ENCODE data around the gene USP24. TPM values are rescaled to one million over a fixed set of nuclear protein-coding genes. Genes with fewer than 3 reads are reported as not detected.

The USP24 gene
- total RNA-seq, 1 experiment from 2014 or later, result 40.9 TPM

DNA sequence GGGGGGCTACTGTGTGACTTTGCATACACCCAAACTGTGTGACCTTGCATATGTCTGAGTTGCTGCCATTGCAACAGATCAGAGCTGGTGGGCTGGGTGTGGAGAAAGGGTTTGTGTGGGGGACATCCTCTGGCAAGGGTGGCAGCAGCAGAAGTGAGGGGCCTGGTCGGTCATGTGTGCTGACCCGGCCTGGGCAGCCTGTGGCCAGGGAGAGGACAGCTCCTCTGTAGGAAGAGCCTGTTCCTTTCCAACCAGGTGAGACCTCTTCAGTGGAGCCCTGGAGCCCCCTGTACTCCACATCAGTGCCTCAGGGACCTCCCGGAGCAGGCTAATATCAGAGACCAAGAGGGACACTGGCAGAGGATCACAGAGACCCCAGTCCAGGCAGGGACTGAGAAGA is 167.6 kb downstream of the USP24 start (continued):
- TF ChIP-seq, protein P1, sequence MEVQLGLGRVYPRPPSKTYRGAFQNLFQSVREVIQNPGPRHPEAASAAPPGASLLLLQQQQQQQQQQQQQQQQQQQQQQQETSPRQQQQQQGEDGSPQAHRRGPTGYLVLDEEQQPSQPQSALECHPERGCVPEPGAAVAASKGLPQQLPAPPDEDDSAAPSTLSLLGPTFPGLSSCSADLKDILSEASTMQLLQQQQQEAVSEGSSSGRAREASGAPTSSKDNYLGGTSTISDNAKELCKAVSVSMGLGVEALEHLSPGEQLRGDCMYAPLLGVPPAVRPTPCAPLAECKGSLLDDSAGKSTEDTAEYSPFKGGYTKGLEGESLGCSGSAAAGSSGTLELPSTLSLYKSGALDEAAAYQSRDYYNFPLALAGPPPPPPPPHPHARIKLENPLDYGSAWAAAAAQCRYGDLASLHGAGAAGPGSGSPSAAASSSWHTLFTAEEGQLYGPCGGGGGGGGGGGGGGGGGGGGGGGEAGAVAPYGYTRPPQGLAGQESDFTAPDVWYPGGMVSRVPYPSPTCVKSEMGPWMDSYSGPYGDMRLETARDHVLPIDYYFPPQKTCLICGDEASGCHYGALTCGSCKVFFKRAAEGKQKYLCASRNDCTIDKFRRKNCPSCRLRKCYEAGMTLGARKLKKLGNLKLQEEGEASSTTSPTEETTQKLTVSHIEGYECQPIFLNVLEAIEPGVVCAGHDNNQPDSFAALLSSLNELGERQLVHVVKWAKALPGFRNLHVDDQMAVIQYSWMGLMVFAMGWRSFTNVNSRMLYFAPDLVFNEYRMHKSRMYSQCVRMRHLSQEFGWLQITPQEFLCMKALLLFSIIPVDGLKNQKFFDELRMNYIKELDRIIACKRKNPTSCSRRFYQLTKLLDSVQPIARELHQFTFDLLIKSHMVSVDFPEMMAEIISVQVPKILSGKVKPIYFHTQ (CRISPR knock-in tag; IDR thresholded peaks at IDR 0.05), result no peak

DNA sequence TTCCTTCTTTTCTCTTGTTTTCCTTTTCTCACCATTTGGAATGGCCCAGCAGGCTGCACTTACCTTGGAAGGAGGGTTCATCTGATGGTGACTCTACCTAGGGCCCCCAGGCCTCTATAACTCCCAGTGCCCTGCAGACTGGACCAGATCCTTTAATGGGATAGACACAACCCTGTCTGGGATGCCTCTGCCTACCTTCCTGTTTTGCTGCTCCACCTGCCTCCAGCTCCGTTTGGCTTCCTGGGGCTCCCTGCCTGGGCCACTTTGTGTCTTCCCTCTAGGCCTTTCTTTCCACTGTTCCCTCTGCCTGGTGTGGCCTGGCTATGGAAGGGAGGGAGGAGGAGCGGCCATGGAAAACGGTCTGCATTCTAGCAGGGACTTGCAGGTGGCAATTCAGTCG is 168.3 kb downstream of the USP24 start:
- TF ChIP-seq ATF1 (CRISPR knock-in tag; IDR thresholded peaks at IDR 0.05), result no peak
- no peak for TF ChIP-seq ZNF416 (CRISPR knock-in tag; IDR thresholded peaks at IDR 0.05)
- TF ChIP-seq, protein P2, sequence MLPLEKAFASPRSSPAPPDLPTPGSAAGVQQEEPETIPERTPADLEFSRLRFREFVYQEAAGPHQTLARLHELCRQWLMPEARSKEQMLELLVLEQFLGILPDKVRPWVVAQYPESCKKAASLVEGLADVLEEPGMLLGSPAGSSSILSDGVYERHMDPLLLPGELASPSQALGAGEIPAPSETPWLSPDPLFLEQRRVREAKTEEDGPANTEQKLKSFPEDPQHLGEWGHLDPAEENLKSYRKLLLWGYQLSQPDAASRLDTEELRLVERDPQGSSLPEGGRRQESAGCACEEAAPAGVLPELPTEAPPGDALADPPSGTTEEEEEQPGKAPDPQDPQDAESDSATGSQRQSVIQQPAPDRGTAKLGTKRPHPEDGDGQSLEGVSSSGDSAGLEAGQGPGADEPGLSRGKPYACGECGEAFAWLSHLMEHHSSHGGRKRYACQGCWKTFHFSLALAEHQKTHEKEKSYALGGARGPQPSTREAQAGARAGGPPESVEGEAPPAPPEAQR (CRISPR knock-in tag; IDR thresholded peaks at IDR 0.05), result no peak
- ATAC-seq (no peak), DNase-seq (ENCODE audit: low spot score) (no peak)
- H3K4me1 Mint-ChIP-seq, result peaks cover 18% of the 10 kb centered on the region
- H3K36me3 Mint-ChIP-seq, result peaks cover 23% of the 10 kb centered on the region
- CTCF ChIA-PET, result interaction anchor here (1.0 kb wide), 1 partner anchor 50 kb away, joined by 3 read pairs; no protein-coding TSS in a partner anchor
- peak overlapping the region; percentile 42; the same call in 1 of the 2 replicates for H3K27ac Mint-ChIP-seq
- POLR2A ChIA-PET, result no interaction called here
- H3K27me3 Mint-ChIP-seq (ENCODE audit: low read depth), result no peaks in the 10 kb centered on the region
- no peak overlapping the region for H3K4me3 Mint-ChIP-seq
- no peaks in the 10 kb centered on the region for H3K9me3 Mint-ChIP-seq

DNA sequence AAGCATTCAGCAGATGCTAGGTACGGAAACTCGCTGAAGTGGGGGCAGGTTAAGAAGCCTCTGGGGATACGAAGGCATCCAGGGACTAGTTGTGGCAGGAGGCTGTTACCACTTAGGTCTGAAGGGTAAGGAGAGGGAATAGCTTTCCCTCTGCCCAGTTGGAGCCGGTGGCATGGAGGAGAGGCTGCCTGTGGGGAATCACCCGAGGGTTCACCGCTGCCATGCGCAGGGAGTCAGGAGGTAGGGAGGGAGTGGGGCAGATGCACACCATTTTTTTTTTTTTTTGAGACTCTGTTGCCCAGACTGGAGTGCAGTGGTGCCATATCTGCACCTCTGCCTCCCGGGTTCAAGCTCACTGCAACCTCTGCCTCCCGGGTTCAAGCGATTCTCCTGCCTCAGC is 169.7 kb downstream of the USP24 start:
- no peak overlapping the region for H3K4me3 Mint-ChIP-seq
- H3K27ac Mint-ChIP-seq, result no peak overlapping the region
- no peaks in the 10 kb centered on the region for H3K9me3 Mint-ChIP-seq
- TF ChIP-seq FOXJ3 (CRISPR knock-in tag; IDR thresholded peaks at IDR 0.05; ENCODE audit: borderline replicate concordance), result no peak
- TF ChIP-seq, protein P3, sequence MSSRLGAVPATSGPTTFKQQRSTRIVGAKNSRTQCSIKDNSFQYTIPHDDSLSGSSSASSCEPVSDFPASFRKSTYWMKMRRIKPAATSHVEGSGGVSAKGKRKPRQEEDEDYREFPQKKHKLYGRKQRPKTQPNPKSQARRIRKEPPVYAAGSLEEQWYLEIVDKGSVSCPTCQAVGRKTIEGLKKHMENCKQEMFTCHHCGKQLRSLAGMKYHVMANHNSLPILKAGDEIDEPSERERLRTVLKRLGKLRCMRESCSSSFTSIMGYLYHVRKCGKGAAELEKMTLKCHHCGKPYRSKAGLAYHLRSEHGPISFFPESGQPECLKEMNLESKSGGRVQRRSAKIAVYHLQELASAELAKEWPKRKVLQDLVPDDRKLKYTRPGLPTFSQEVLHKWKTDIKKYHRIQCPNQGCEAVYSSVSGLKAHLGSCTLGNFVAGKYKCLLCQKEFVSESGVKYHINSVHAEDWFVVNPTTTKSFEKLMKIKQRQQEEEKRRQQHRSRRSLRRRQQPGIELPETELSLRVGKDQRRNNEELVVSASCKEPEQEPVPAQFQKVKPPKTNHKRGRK (CRISPR knock-in tag; IDR thresholded peaks at IDR 0.05; ENCODE audit: borderline replicate concordance), result no peak
- TF ChIP-seq ZNF317 (CRISPR knock-in tag; IDR thresholded peaks at IDR 0.05; ENCODE audit: borderline replicate concordance, low read depth), result no peak
- TF ChIP-seq JUN (CRISPR knock-in tag; IDR thresholded peaks at IDR 0.05), result no peak
- TF ChIP-seq FOXP4 (CRISPR knock-in tag; IDR thresholded peaks at IDR 0.05), result no peak
- no peak for TF ChIP-seq TP53 (CRISPR knock-in tag; IDR thresholded peaks at IDR 0.05)
- TF ChIP-seq ZBTB21 (CRISPR knock-in tag; IDR thresholded peaks at IDR 0.05; ENCODE audit: borderline replicate concordance), result no peak
- TF ChIP-seq, protein P4, sequence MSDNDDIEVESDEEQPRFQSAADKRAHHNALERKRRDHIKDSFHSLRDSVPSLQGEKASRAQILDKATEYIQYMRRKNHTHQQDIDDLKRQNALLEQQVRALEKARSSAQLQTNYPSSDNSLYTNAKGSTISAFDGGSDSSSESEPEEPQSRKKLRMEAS (CRISPR knock-in tag; IDR thresholded peaks at IDR 0.05), result no peak
- TF ChIP-seq CDX4 (CRISPR knock-in tag; IDR thresholded peaks at IDR 0.05; ENCODE audit: borderline replicate concordance), result no peak
- no peak for TF ChIP-seq USF1 (CRISPR knock-in tag; IDR thresholded peaks at IDR 0.05)
- no peak for TF ChIP-seq ZNF121 (CRISPR knock-in tag; IDR thresholded peaks at IDR 0.05)
- H3K27me3 Mint-ChIP-seq (ENCODE audit: low read depth), result peaks cover 12% of the 10 kb centered on the region
- H3K36me3 Mint-ChIP-seq, result peaks cover 23% of the 10 kb centered on the region
- H3K4me1 Mint-ChIP-seq, result peaks cover 29% of the 10 kb centered on the region
- ATAC-seq (no peak), DNase-seq (ENCODE audit: low spot score) (no peak)
- ChIA-PET POLR2A (no interaction called here), CTCF (interaction anchor here (0.9 to 8.7 kb wide), 2 partner anchors 23 to 26 kb away, joined by 3 to 64 read pairs; no protein-coding TSS in a partner anchor)
